SU-DHL-6 (cell line): ENCODE results near the gene CDH16.

Experiments used
- H2AFZ ChIP-seq: fragments of 200-600 bp; sonication (generic); 2 replicates; pipeline ENCODE4 v1.6.1; 2014; ENCODE audit warnings: low read depth, mild to moderate bottlenecking, moderate library complexity, mixed read lengths, antibody characterized with exemption, low read length; ENCODE audit not compliant: severe bottlenecking
- H3F3A ChIP-seq: fragments of 200-600 bp; shearing (Covaris generic); 2 replicates; pipeline ENCODE4 v1.6.0; 2016; ENCODE audit warnings: antibody characterized with exemption, mild to moderate bottlenecking; ENCODE audit not compliant: insufficient read depth
- H3K27ac ChIP-seq: fragments of 200-600 bp; sonication (generic); 2 replicates; pipeline ENCODE4 v1.5.1; 2016; ENCODE audit warnings: low read depth, mild to moderate bottlenecking, low read length, moderate library complexity, mixed read lengths
- H3K27me3 ChIP-seq: fragments of 200-600 bp; sonication (generic), shearing (Covaris generic); 2 replicates; pipeline ENCODE4 v1.6.0; 2014; ENCODE audit warnings: mild to moderate bottlenecking, low read length
- H3K36me3 ChIP-seq: fragments of 200-600 bp; sonication (generic); 2 replicates; pipeline ENCODE4 v1.6.1; 2014; ENCODE audit warnings: mild to moderate bottlenecking, low read length, mixed read lengths
- H3K4me2 ChIP-seq: fragments of 300-600, 200-600 bp; shearing (Covaris generic), sonication (generic); 2 replicates; pipeline ENCODE4 v1.6.0; 2014; ENCODE audit warnings: low read length, low read depth, mild to moderate bottlenecking; ENCODE audit not compliant: poor library complexity, severe bottlenecking
- H3K4me3 ChIP-seq: fragments of 200-600 bp; sonication (generic); 2 replicates; pipeline ENCODE4 v1.5.1; 2014; ENCODE audit warnings: antibody characterized with exemption, low read length, mild to moderate bottlenecking, mixed read lengths; ENCODE audit not compliant: insufficient read depth, poor library complexity, severe bottlenecking
- H3K79me2 ChIP-seq: fragments of 200-600 bp; sonication (generic); 2 replicates; pipeline ENCODE4 v1.6.1; 2014; ENCODE audit warnings: mild to moderate bottlenecking, low read length, moderate library complexity; ENCODE audit not compliant: insufficient read depth
- H3K9ac ChIP-seq: fragments of 200-600 bp; sonication (generic); 2 replicates; pipeline ENCODE4 v1.7.0; 2014; ENCODE audit warnings: mild to moderate bottlenecking, low read length
- H3K9me2 ChIP-seq: fragments of 200-600 bp; sonication (generic); replicated peaks from 2 replicates; pipeline ENCODE4 v1.6.1; 2014; ENCODE audit warnings: low read length; ENCODE audit not compliant: insufficient read depth
- H3K9me3 ChIP-seq: fragments of 200-600 bp; sonication (generic); 2 replicates; pipeline ENCODE4 v1.6.1; 2014; ENCODE audit warnings: low read length, mixed read lengths; ENCODE audit not compliant: insufficient read depth
- H4K20me1 ChIP-seq: fragments of 200-600 bp; sonication (generic); 2 replicates; pipeline ENCODE4 v1.6.1; 2014; ENCODE audit warnings: low read depth, mild to moderate bottlenecking, antibody characterized with exemption, low read length, moderate library complexity, mixed read lengths
- CTCF ChIP-seq: fragments of 200-600 bp; sonication (generic); IDR thresholded peaks from one replicate; pipeline ENCODE4 v1.5.1; 2017; ENCODE audit warnings: antibody characterized with exemption, mild to moderate bottlenecking, low read length, moderate library complexity; ENCODE audit not compliant: insufficient read depth, poor library complexity, severe bottlenecking
- EZH2phosphoT487 ChIP-seq: fragments of 200-600 bp; sonication (generic), shearing (Covaris generic); conservative IDR thresholded peaks from 2 replicates; pipeline ENCODE4 v1.6.1; 2018; ENCODE audit warnings: mild to moderate bottlenecking, antibody characterized with exemption, low read length, moderate library complexity, mixed read lengths

The CDH16 gene

GRCh38 chr16:66925322-66925840, 6.7 kb upstream of the CDH16 start, which contains the start of gene RRAD:
TSS of gene RRAD (minus strand) at chr16:66925535. CDS start at chr16:66925179, 356 bp downstream.
- no peaks in the 10 kb centered on the region for H3K79me2 ChIP-seq
- H3K9ac ChIP-seq, result peak within 1 kb of the TSS; percentile 27
- no peaks in the 10 kb centered on the region for H4K20me1 ChIP-seq
- H3K27me3 ChIP-seq, result no peaks in the 10 kb centered on the region
- H3F3A ChIP-seq, result no peaks in the 10 kb centered on the region
- H3K9me3 ChIP-seq, result no peaks in the 10 kb centered on the region
- H3K4me2 ChIP-seq, result peak within 1 kb of the TSS; percentile 56
- peak within 1 kb of the TSS; percentile 34 for H3K4me3 ChIP-seq
- no peak within 1 kb of the TSS for H3K27ac ChIP-seq
- H2AFZ ChIP-seq, result no peak within 1 kb of the TSS
- no peaks in the 10 kb centered on the region for H3K36me3 ChIP-seq
- H3K9me2 ChIP-seq, result no peaks in the 10 kb centered on the region
- TF ChIP-seq CTCF (no peak), EZH2phosphoT487 (peak; percentile 13; the same call in 1 of the 2 replicates)

- Histone ChIP-seq H3K36me3 (no peaks in the 10 kb centered on the region), H3K9me3 (no peaks in the 10 kb centered on the region), H4K20me1 (no peaks in the 10 kb centered on the region), H3K27ac (no peak overlapping the region), H3K9ac (peak overlapping the region; percentile 27), H3K4me2 (peak overlapping the region; percentile 56), H3K9me2 (no peaks in the 10 kb centered on the region), H3K27me3 (no peaks in the 10 kb centered on the region), H3K79me2 (no peaks in the 10 kb centered on the region), H2AFZ (no peak overlapping the region), H3F3A (no peaks in the 10 kb centered on the region), H3K4me3 (peak overlapping the region; percentile 34)
- TF ChIP-seq CTCF, result no peak
- peak; percentile 76; the same call in 1 of the 2 replicates for TF ChIP-seq EZH2phosphoT487
These were observed 6.0 kb upstream of the CDH16 start for GRCh38 chr16:66924527-66925321.

GRCh38 chr16:66923866-66924265, 5.2 kb upstream of the CDH16 start:
- Histone ChIP-seq H3K36me3 (no peaks in the 10 kb centered on the region), H3K9ac (no peak overlapping the region), H2AFZ (no peak overlapping the region), H3K4me2 (no peak overlapping the region), H3K79me2 (no peaks in the 10 kb centered on the region), H3K27ac (no peak overlapping the region), H3K9me2 (no peaks in the 10 kb centered on the region), H4K20me1 (no peaks in the 10 kb centered on the region), H3K27me3 (no peaks in the 10 kb centered on the region), H3K9me3 (no peaks in the 10 kb centered on the region), H3F3A (no peaks in the 10 kb centered on the region), H3K4me3 (no peak overlapping the region)
- no peak for TF ChIP-seq EZH2phosphoT487
- no peak for TF ChIP-seq CTCF
